Naive thymus-derived CD4-positive, alpha-beta T cell (primary cell): ENCODE data around the gene PTPRJ. TPM values are rescaled to one million over a fixed set of nuclear protein-coding genes. Genes with fewer than 3 reads are reported as not detected.
A peak's percentile ranks its signal among the peaks of the same experiment; 100 is the strongest.

Source experiments
- ATAC-seq: fragments of 150-1000 bp; cut with Tn5 transposase; 2 replicates; pipeline ENCODE4 v1.10.0; 2021; ENCODE audit warnings: mild to moderate bottlenecking, moderate library complexity
- CTCF ChIA-PET: fragments of 350-600 bp; sonication (Branson Sonifier 250); formaldehyde crosslinking; loops from one replicate; lab custom pipeline; 2021; ENCODE audit warnings: antibody characterized with exemption; lab: Charles Lee
- POLR2A ChIA-PET: fragments of 350-600 bp; sonication (Branson Sonifier 250); formaldehyde crosslinking; loops from one replicate; lab custom pipeline; 2021; ENCODE audit warnings: antibody characterized with exemption, inconsistent platforms; lab: Charles Lee
- DNase-seq, 9 donors: peaks; one replicate each; pipeline versions ENCODE4 v3.0.0 to v3.0.0-alpha.2; 2020 to 2022; ENCODE audit warnings: mixed read lengths in 1 of 9
- H3K27ac ChIP-seq: one replicate; pipeline ENCODE4 v1.7.0; 2013; ENCODE audit warnings: mild to moderate bottlenecking, low read depth, low read length, moderate library complexity
- H3K27me3 ChIP-seq, 2 donors: one replicate each; pipeline ENCODE4 v1.7.0; 2013; ENCODE audit warnings: low read length in 2 of 2, mild to moderate bottlenecking in 2 of 2, moderate library complexity in 2 of 2; ENCODE audit not compliant: control insufficient read depth in 2 of 2, insufficient read depth in 2 of 2
- H3K36me3 ChIP-seq, 3 experiments: 1 replicate in 2 of 3; 2 replicates in 1 of 3; pipeline ENCODE4 v1.7.0; 2013; ENCODE audit warnings: low read length in 3 of 3, mild to moderate bottlenecking in 3 of 3, moderate library complexity in 1 of 3; ENCODE audit not compliant: insufficient read depth in 3 of 3, control insufficient read depth in 2 of 3
- H3K4me1 ChIP-seq, 2 donors: one replicate each; pipeline ENCODE4 v1.7.0; 2013; ENCODE audit warnings: low read length in 2 of 2, mild to moderate bottlenecking in 2 of 2, moderate library complexity in 1 of 2; ENCODE audit not compliant: control insufficient read depth in 2 of 2, insufficient read depth in 2 of 2
- H3K4me3 ChIP-seq: 2 replicates; pipeline ENCODE4 v1.7.0; 2013; ENCODE audit warnings: mild to moderate bottlenecking, low read length
- H3K9me3 ChIP-seq, 3 experiments: 1 replicate in 2 of 3; 2 replicates in 1 of 3; pipeline ENCODE4 v1.7.0; 2013; ENCODE audit warnings: low read length in 3 of 3; ENCODE audit not compliant: control insufficient read depth in 2 of 3
- H3K27ac Mint-ChIP-seq, 9 donors: one replicate each; pipeline ENCODE4 v1.8.0; 2020 to 2022; ENCODE audit warnings: mixed read lengths in 9 of 9, mild to moderate bottlenecking in 8 of 9, moderate library complexity in 5 of 9, inconsistent platforms in 2 of 9
- H3K27me3 Mint-ChIP-seq, 5 donors: one replicate each; pipeline ENCODE4 v1.8.0; 2021 to 2022; ENCODE audit warnings: mixed read lengths in 5 of 5, mild to moderate bottlenecking in 1 of 5
- H3K36me3 Mint-ChIP-seq, 5 donors: one replicate each; pipeline ENCODE4 v1.8.0; 2020 to 2022; ENCODE audit warnings: mixed read lengths in 5 of 5, mild to moderate bottlenecking in 3 of 5, inconsistent platforms in 1 of 5
- H3K4me1 Mint-ChIP-seq, 7 donors: one replicate each; pipeline ENCODE4 v1.8.0; 2020 to 2022; ENCODE audit warnings: mixed read lengths in 7 of 7, mild to moderate bottlenecking in 3 of 7, inconsistent platforms in 1 of 7
- H3K4me3 Mint-ChIP-seq, 10 donors: one replicate each; pipeline ENCODE4 v1.8.0; 2020 to 2022; ENCODE audit warnings: mild to moderate bottlenecking in 10 of 10, mixed read lengths in 10 of 10, moderate library complexity in 6 of 10, inconsistent platforms in 2 of 10
- H3K9me3 Mint-ChIP-seq, 11 donors: one replicate each; pipeline ENCODE4 v1.8.0; 2020 to 2022; ENCODE audit warnings: mixed read lengths in 11 of 11, mild to moderate bottlenecking in 4 of 11, inconsistent platforms in 1 of 11, moderate library complexity in 1 of 11
- intact Hi-C, 2 donors: fragments of 100-400 bp; cut with micrococcal nuclease; formaldehyde crosslinking; loops; one replicate each; pipeline ENCODE4 v1.15.1; 2023
- polyA plus RNA-seq, 2 donors: library from polyadenylated mRNA; unstranded; fragments of 300-500 nt; fragmentation: Illumina TruSeq; gene quantifications; one replicate each; pipeline ENCODE4 v1.2.3, GENCODE V29; 2021
- total RNA-seq, 6 experiments: library from RNA in 5 of 6; stranded (reverse) in 5 of 6; gene quantifications; 1 replicate in 5 of 6; 2 replicates in 1 of 6; pipeline ENCODE4 v1.2.3 and lab custom pipeline; 2021 to 2026

PTPRJ gene
- total and polyA plus RNA-seq, 7 experiments from 2014 or later, result 7.0 to 82.3 (median 46.7) TPM

GRCh38 chr11:47964546-47964945 is 15.8 kb upstream of the PTPRJ start:
- ChIA-PET CTCF (interaction anchor here (0.5 to 2.0 kb wide), 5 partner anchors 15 to 538 kb away, joined by 3 to 12 read pairs (median 3); no protein-coding TSS in a partner anchor), POLR2A (interaction anchor here (0.6 to 1.4 kb wide), 2 partner anchors 15 to 21 kb away, joined by 3 read pairs; no protein-coding TSS in a partner anchor)
- no peaks in the 10 kb centered on the region for H3K9me3 ChIP-seq
- Mint-ChIP-seq H3K27ac (no peak overlapping the region), H3K4me3 (no peak overlapping the region), H3K4me1 (peaks cover 0 to 5% (median 0%) of the 10 kb centered on the region in 7 donors), H3K9me3 (no peaks in the 10 kb centered on the region), H3K27me3 (no peaks in the 10 kb centered on the region), H3K36me3 (no peaks in the 10 kb centered on the region)
- intact Hi-C loops, result loop anchor here in 1 of 2 donors (1.0 kb wide), 1 partner anchor 146 kb away; no protein-coding TSS in a partner anchor
- H3K27ac ChIP-seq, result no peak overlapping the region
- no peak for DNase-seq
- H3K4me3 ChIP-seq, result no peak overlapping the region
- no peaks in the 10 kb centered on the region for H3K36me3 ChIP-seq
- no peak for ATAC-seq
- H3K27me3 ChIP-seq, result no peaks in the 10 kb centered on the region
- H3K4me1 ChIP-seq, result no peaks in the 10 kb centered on the region

GRCh38 chr11:47967577-47968525 is 12.5 kb upstream of the PTPRJ start:
- no peaks in the 10 kb centered on the region for H3K9me3 ChIP-seq
- POLR2A ChIA-PET, result no interaction called here
- Mint-ChIP-seq H3K36me3 (no peaks in the 10 kb centered on the region), H3K4me1 (peaks cover 0 to 6% (median 0%) of the 10 kb centered on the region in 7 donors), H3K4me3 (no peak overlapping the region), H3K9me3 (no peaks in the 10 kb centered on the region), H3K27ac (peak overlapping the region in 1 of 9 donors; percentile 46), H3K27me3 (no peaks in the 10 kb centered on the region)
- no peaks in the 10 kb centered on the region for H3K4me1 ChIP-seq
- H3K36me3 ChIP-seq, result no peaks in the 10 kb centered on the region
- H3K4me3 ChIP-seq, result no peak overlapping the region
- intact Hi-C loops, result no loop called here
- ATAC-seq (no peak), DNase-seq (no peak)
- H3K27me3 ChIP-seq, result no peaks in the 10 kb centered on the region
- H3K27ac ChIP-seq, result no peak overlapping the region
- CTCF ChIA-PET, result interaction anchor here (1.3 kb wide), 1 partner anchor 141 kb away, joined by 3 read pairs; no protein-coding TSS in a partner anchor

DNA sequence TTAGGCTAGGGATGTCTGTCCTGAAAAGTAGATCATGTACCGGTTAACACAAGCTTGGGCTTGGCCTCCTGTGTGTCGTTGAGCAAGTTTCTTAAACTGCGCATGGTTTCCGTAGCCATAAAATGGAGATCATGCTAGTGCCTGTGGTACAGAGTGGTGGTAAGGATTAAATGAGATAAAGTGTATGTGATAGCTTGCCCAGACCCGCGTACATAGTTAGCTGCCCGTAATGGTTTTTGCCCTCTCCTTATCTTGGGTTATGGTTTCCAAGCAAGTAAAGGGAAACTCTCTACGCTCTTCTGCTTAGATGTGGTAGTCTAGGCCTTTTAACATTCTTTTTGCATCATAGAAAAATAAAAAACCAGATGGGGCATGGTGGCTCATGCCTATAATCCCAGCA is 11.0 kb upstream of the PTPRJ start:
- Histone ChIP-seq H3K4me3 (no peak overlapping the region), H3K9me3 (no peaks in the 10 kb centered on the region), H3K27me3 (no peaks in the 10 kb centered on the region), H3K36me3 (no peaks in the 10 kb centered on the region), H3K4me1 (no peaks in the 10 kb centered on the region), H3K27ac (no peak overlapping the region)
- Mint-ChIP-seq H3K4me3 (no peak overlapping the region), H3K9me3 (no peaks in the 10 kb centered on the region), H3K27ac (peak overlapping the region in 2 of 9 donors; percentile 68 to 76), H3K36me3 (no peaks in the 10 kb centered on the region), H3K27me3 (no peaks in the 10 kb centered on the region), H3K4me1 (peaks cover 0 to 14% (median 4%) of the 10 kb centered on the region in 7 donors)
- ChIA-PET POLR2A (no interaction called here), CTCF (no interaction called here)
- intact Hi-C loops, result no loop called here
- ATAC-seq, result peak; percentile 27
- DNase-seq, result no peak

DNA sequence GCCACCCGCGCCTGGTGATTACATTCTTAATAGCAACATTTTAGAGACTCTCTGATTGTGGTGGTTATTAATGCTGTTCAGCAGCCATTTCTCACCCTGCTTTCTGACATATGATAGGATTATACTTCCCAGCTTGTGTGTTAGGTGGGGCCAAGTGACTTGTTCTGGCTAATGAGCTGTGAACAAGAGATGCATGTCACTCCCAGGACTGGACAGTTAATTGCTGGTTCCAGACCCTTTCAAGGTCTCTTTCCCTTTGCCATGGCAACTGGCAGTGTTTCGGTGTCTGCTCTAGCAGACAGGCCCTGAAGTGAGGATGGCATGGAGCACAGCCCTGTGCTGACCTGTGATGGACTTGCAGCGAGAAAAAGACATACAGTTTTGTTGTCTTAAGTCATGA is 8.9 kb upstream of the PTPRJ start:
- no peaks in the 10 kb centered on the region for H3K9me3 Mint-ChIP-seq
- no peak overlapping the region for H3K4me3 Mint-ChIP-seq
- H3K27ac ChIP-seq, result no peak overlapping the region
- no peak for ATAC-seq
- H3K27me3 ChIP-seq, result no peaks in the 10 kb centered on the region
- H3K9me3 ChIP-seq, result no peaks in the 10 kb centered on the region
- intact Hi-C loops, result no loop called here
- H3K4me1 ChIP-seq, result no peaks in the 10 kb centered on the region
- H3K36me3 Mint-ChIP-seq, result no peaks in the 10 kb centered on the region
- H3K27ac Mint-ChIP-seq, result peak overlapping the region in 3 of 9 donors; percentile 3 to 51 (median 38)
- H3K4me1 Mint-ChIP-seq, result peaks cover 0 to 18% (median 6%) of the 10 kb centered on the region in 7 donors
- CTCF ChIA-PET, result no interaction called here
- H3K27me3 Mint-ChIP-seq, result no peaks in the 10 kb centered on the region
- no peak for DNase-seq
- POLR2A ChIA-PET, result interaction anchor here (1.2 kb wide), 2 partner anchors 22 to 85 kb away, joined by 3 to 4 read pairs; no protein-coding TSS in a partner anchor
- H3K4me3 ChIP-seq, result no peak overlapping the region
- H3K36me3 ChIP-seq, result no peaks in the 10 kb centered on the region

DNA sequence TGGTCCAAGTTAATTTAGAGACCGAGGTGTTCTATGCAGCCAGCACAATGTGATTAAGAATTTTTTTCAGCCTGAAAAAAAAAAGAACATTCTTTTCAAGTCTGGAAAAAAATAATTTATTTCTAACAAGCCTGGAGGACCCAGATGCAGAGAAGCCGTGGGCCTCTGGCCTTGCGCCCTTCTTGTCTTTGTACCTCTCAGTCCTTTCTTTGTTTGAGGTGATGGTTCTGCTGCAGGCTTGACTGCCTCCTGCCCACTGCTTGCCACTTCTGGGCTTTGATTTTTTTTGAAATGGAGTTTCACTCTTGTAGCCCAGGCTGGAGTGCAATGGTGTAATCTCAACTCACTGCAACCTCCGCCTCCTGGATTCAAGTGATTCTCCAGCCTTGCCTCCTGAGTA is 7.2 kb upstream of the PTPRJ start:
- H3K4me3 Mint-ChIP-seq, result no peak overlapping the region
- H3K4me1 Mint-ChIP-seq, result peaks cover 0 to 18% (median 6%) of the 10 kb centered on the region in 7 donors
- peaks cover 0 to 6% (median 0%) of the 10 kb centered on the region in 5 donors for H3K27me3 Mint-ChIP-seq
- no peaks in the 10 kb centered on the region for H3K4me1 ChIP-seq
- ATAC-seq (no peak), DNase-seq (no peak)
- H3K27ac Mint-ChIP-seq, result no peak overlapping the region
- ChIA-PET POLR2A (no interaction called here), CTCF (no interaction called here)
- H3K9me3 ChIP-seq, result no peaks in the 10 kb centered on the region
- no peak overlapping the region for H3K27ac ChIP-seq
- H3K36me3 Mint-ChIP-seq, result no peaks in the 10 kb centered on the region
- no peaks in the 10 kb centered on the region for H3K9me3 Mint-ChIP-seq
- no peaks in the 10 kb centered on the region for H3K27me3 ChIP-seq
- no peak overlapping the region for H3K4me3 ChIP-seq
- intact Hi-C loops, result no loop called here
- H3K36me3 ChIP-seq, result no peaks in the 10 kb centered on the region

DNA sequence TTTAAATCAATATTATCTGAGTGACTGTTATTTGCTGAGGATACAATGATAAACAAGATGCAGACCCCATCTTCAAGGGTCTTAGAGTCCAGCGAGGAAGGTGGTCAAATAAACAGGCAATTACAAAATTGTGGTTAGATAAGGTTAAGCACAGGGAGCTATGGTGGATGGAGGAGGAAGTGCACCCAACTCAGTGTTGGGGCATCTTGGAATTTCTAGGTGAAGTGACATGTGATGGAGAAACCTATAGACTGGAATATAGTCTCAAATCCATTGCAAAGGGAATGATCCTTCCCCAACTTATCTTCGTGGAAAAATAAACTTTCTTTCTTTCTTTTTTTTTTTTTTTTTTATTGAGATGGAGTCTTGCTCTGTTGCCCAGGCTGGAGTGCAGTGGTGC is 3.4 kb upstream of the PTPRJ start:
- peak overlapping the region in 2 of 9 donors; percentile 36 to 44 for H3K27ac Mint-ChIP-seq
- no peak for ATAC-seq

More for the DNA sequence above, 3.4 kb upstream of the PTPRJ start:
- POLR2A ChIA-PET, result interaction anchor here (0.6 kb wide), 1 partner anchor 823 kb away, joined by 4 read pairs; no protein-coding TSS in a partner anchor
- CTCF ChIA-PET, result interaction anchor here (0.5 to 1.1 kb wide), 3 partner anchors 25 to 151 kb away, joined by 3 to 4 read pairs (median 3); no protein-coding TSS in a partner anchor
- intact Hi-C loops, result no loop called here
- H3K4me3 ChIP-seq, result no peak overlapping the region
- H3K9me3 ChIP-seq, result no peaks in the 10 kb centered on the region
- Mint-ChIP-seq H3K36me3 (peaks cover 0 to 8% (median 0%) of the 10 kb centered on the region in 5 donors), H3K27me3 (peaks cover 0 to 19% (median 0%) of the 10 kb centered on the region in 5 donors), H3K9me3 (no peaks in the 10 kb centered on the region), H3K4me1 (peaks cover 11 to 24% (median 19%) of the 10 kb centered on the region in 7 donors), H3K4me3 (no peak overlapping the region)
- no peak for DNase-seq
- H3K4me1 ChIP-seq, result peaks cover 3 to 5% of the 10 kb centered on the region in 2 donors
- H3K36me3 ChIP-seq, result no peaks in the 10 kb centered on the region
- no peak overlapping the region for H3K27ac ChIP-seq
- H3K27me3 ChIP-seq, result no peaks in the 10 kb centered on the region
